ENCODE results near the gene TMEM88. TPM values are rescaled to one million over a fixed set of nuclear protein-coding genes. Genes with fewer than 3 reads are reported as not detected.

TMEM88 gene
- total and polyA plus RNA-seq, 2 of the 13 experiments (the other 11 are each of a cell fraction or from before 2014, with no cell fraction given), result 0.31 to 0.66 TPM

DNA sequence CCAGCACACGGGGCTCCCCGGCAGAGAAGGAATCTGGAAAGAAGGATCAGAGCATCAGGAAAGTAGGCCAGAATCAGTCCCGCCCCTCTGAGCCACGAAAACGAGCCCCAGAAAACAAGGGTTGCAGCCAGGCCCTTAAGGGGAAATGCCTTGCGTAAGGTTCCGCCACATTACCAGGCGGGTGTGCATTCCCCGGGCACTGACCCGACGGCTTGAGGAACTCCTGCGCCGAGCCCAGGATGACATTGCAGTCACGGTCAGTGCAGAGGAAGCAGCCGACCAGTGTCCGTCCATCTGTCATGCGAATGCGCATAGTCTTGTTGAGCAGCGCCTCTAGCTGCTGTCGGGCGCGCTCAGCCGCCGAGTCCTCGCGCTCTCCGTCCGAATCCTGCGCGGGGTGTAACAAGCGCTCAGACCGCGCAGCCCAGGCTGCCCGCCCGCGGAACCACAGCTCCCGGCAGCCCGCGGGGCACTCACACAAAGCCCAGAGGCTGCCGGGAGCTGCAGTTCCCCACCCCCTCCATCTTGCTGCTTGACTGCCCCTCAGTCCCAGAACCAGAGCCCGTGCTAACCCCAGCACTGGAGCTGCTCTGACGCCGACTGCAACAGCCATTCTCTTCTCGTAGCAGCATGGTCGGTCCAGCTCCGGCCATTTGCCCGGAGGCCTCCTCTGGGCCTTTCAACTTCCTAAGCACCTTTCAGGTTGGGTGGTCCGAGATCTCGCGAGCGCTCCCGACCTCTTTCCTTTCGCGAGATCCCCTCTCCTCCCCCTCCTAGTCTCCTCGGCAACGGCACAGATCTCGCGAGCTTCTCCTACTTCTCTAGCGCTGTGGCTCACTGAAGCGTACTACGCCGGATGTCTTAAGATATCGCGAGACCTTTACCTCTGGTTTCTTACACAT, 2.2 kb downstream of the TMEM88 start, which contains the start of gene NAA38 (continued):
- TF ChIP-seq, protein P1, sequence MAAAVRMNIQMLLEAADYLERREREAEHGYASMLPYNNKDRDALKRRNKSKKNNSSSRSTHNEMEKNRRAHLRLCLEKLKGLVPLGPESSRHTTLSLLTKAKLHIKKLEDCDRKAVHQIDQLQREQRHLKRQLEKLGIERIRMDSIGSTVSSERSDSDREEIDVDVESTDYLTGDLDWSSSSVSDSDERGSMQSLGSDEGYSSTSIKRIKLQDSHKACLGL (CRISPR knock-in tag; IDR thresholded peaks at IDR 0.05), result no peak; the same call in 1 of the 2 replicates
- TF ChIP-seq MAZ (IDR thresholded peaks at IDR 0.05; ENCODE audit: borderline replicate concordance, low read depth, low read length) (no peak), MAZ (CRISPR knock-in tag; IDR thresholded peaks at IDR 0.05; ENCODE audit: low read depth) (peak; percentile 49), ZKSCAN1 (IDR thresholded peaks at IDR 0.05; ENCODE audit: low read length) (no peak), PAF1 (CRISPR knock-in tag; IDR thresholded peaks at IDR 0.05) (0 out of 2 replicates have a peak, but pooled peaks have one; percentile 80), TEAD2 (CRISPR knock-in tag; IDR thresholded peaks at IDR 0.05) (no peak), KDM2A (CRISPR knock-in tag; IDR thresholded peaks at IDR 0.05; ENCODE audit: borderline replicate concordance, low read depth) (peak; percentile 99), MIXL1 (CRISPR knock-in tag; IDR thresholded peaks at IDR 0.05) (0 out of 2 replicates have a peak, but pooled peaks have one; percentile 10), RBM39 (IDR thresholded peaks at IDR 0.05; ENCODE audit: low read depth, low read length, poor library complexity, severe bottlenecking) (peak; percentile 85), ZNF205 (CRISPR knock-in tag; IDR thresholded peaks at IDR 0.05) (0 out of 2 replicates have a peak, but pooled peaks have one; percentile 35), SIN3A (IDR thresholded peaks at IDR 0.05; ENCODE audit: borderline replicate concordance, low read depth, low read length) (peak; percentile 71; the same call in 1 of the 2 replicates), ZFYVE20 (CRISPR knock-in tag; IDR thresholded peaks at IDR 0.05; ENCODE audit: borderline replicate concordance, low read depth) (no peak), RAD21 (CRISPR knock-in tag; IDR thresholded peaks at IDR 0.05) (peak; percentile 78), KAT7 (CRISPR knock-in tag; IDR thresholded peaks at IDR 0.05; ENCODE audit: borderline replicate concordance) (peak; percentile 42; the same call in 1 of the 2 replicates), PATZ1 (CRISPR knock-in tag; IDR thresholded peaks at IDR 0.05) (peak; percentile 38; the same call in 1 of the 2 replicates), ZNF12 (CRISPR knock-in tag; IDR thresholded peaks at IDR 0.05) (0 out of 2 replicates have a peak, but pooled peaks have one; percentile 3), BRCA1 (CRISPR knock-in tag; IDR thresholded peaks at IDR 0.05) (no peak; the same call in 1 of the 2 replicates), ZBTB7A (CRISPR knock-in tag; IDR thresholded peaks at IDR 0.05) (no peak), CBX2 (IDR thresholded peaks at IDR 0.05; ENCODE audit: low read depth, low read length) (no peak), CBX2 (CRISPR knock-in tag; IDR thresholded peaks at IDR 0.05; ENCODE audit: low read depth) (no peak), ZIK1 (CRISPR knock-in tag; IDR thresholded peaks at IDR 0.05; ENCODE audit: borderline replicate concordance, low read depth) (0 out of 2 replicates have a peak, but pooled peaks have one; percentile 50), ONECUT2 (CRISPR knock-in tag; IDR thresholded peaks at IDR 0.05) (no peak), MXD3 (CRISPR knock-in tag; IDR thresholded peaks at IDR 0.05) (peak; percentile 92)
- TF ChIP-seq, protein P2, sequence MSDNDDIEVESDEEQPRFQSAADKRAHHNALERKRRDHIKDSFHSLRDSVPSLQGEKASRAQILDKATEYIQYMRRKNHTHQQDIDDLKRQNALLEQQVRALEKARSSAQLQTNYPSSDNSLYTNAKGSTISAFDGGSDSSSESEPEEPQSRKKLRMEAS (IDR thresholded peaks at IDR 0.05), result peak; percentile 74

Measured in HepG2 (cell line).